Motor neuron (in vitro differentiated cells): ENCODE data around the gene KLC3. TPM values are rescaled to one million over a fixed set of nuclear protein-coding genes. Genes with fewer than 3 reads are reported as not detected.

Source experiments
- total RNA-seq, 8 experiments: library from RNA; unstranded; fragments of 300-600 nt; gene quantifications; 2 replicates each; pipeline versions ENCODE4 v1.2.3 to v1.2.4, GENCODE V29; 2022

The KLC3 gene
- total RNA-seq, 8 experiments from 2014 or later, result 0.16 to 1.9 (median 0.42) TPM; not detected in 1

Other genes starting within 250 kb of the KLC3 start
- 10 to 100 TPM; 18.2 to 37.0 (median 22.6) TPM for gene PPP1R37, start 247.6 kb upstream of the KLC3 start, total RNA-seq
- gene NKPD1, start 179.8 kb upstream of the KLC3 start, total RNA-seq, result 1 to 10 TPM in 2 of 8 experiments, under 1 TPM in 6; 0.49 to 1.4 (median 0.63) TPM
- 10 to 100 TPM; 16.9 to 40.8 (median 29.1) TPM for gene TRAPPC6A, start 162.5 kb upstream of the KLC3 start, total RNA-seq
- gene BLOC1S3, start 162.0 kb upstream of the KLC3 start, total RNA-seq, result 1 to 10 TPM; 3.2 to 8.0 (median 5.4) TPM
- gene EXOC3L2, start 95.3 kb upstream of the KLC3 start, total RNA-seq, result under 1 TPM in 7 of 8 experiments, not detected in 1; 0.04 to 0.51 (median 0.24) TPM
- 10 to 100 TPM in 7 of 8 experiments, 1 to 10 TPM in 1; 9.1 to 40.6 (median 14.8) TPM for gene MARK4, start 89.5 kb upstream of the KLC3 start, total RNA-seq
- gene CKM, start 17.9 kb upstream of the KLC3 start, total RNA-seq, result under 1 TPM in 5 of 8 experiments, not detected in 3; 0.11 to 0.50 (median 0.28) TPM
- gene ERCC2, start 29.8 kb downstream of the KLC3 start, total RNA-seq, result 10 to 100 TPM; 12.3 to 49.2 (median 22.2) TPM
- gene PPP1R13L, start 64.3 kb downstream of the KLC3 start, total RNA-seq, result 1 to 10 TPM in 5 of 8 experiments, under 1 TPM in 3; 0.67 to 4.2 (median 1.5) TPM
- 10 to 100 TPM in 1 of 8 experiments, 1 to 10 TPM in 7; 2.7 to 10.7 (median 5.2) TPM for gene POLR1G, start 65.9 kb downstream of the KLC3 start, total RNA-seq
- gene ERCC1, start 83.2 kb downstream of the KLC3 start, total RNA-seq, result 10 to 100 TPM; 38.4 to 82.0 (median 71.5) TPM
- gene FOSB, start 127.2 kb downstream of the KLC3 start, total RNA-seq, result 10 to 100 TPM in 1 of 8 experiments, 1 to 10 TPM in 7; 1.6 to 16.8 (median 4.0) TPM
- gene RTN2, start 156.3 kb downstream of the KLC3 start, total RNA-seq, result 10 to 100 TPM in 7 of 8 experiments, 1 to 10 TPM in 1; 3.6 to 44.6 (median 25.0) TPM
- gene PPM1N, start 157.7 kb downstream of the KLC3 start, total RNA-seq, result 1 to 10 TPM in 5 of 8 experiments, under 1 TPM in 3; 0.64 to 4.6 (median 1.2) TPM
- gene VASP, start 166.7 kb downstream of the KLC3 start, total RNA-seq, result 10 to 100 TPM; 11.6 to 52.1 (median 23.7) TPM
- 10 to 100 TPM in 1 of 8 experiments, 1 to 10 TPM in 7; 3.0 to 10.2 (median 6.4) TPM for gene OPA3, start 244.1 kb downstream of the KLC3 start, total RNA-seq